GM12872 (cell line): ENCODE data around the gene DYNC1LI1.

Experiments
- TF ChIP-seq, protein P1 (sequence below): IDR thresholded peaks from 3 replicates; pipeline ENCODE4 v1.5.1; 2011; ENCODE audit warnings: low read depth, mild to moderate bottlenecking, low read length, moderate library complexity; ENCODE audit not compliant: insufficient read depth

DYNC1LI1 gene

DNA sequence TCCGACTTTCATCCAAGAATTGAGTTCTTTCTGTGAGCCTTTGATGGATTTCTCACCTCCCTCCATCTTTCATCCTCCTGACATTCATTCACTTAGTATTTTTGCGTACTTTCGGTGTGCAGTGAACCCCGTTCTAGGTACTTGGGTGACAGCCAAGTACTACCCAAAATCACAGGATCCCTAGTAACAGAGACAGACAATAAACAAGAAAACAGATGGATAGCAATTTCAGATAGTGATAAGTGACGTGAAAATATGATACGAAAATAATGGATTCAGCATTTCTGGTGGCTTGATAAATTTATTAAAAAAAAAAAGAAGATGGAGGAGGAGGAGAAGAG is 67.7 kb downstream of the DYNC1LI1 start:
- TF ChIP-seq, protein P1, sequence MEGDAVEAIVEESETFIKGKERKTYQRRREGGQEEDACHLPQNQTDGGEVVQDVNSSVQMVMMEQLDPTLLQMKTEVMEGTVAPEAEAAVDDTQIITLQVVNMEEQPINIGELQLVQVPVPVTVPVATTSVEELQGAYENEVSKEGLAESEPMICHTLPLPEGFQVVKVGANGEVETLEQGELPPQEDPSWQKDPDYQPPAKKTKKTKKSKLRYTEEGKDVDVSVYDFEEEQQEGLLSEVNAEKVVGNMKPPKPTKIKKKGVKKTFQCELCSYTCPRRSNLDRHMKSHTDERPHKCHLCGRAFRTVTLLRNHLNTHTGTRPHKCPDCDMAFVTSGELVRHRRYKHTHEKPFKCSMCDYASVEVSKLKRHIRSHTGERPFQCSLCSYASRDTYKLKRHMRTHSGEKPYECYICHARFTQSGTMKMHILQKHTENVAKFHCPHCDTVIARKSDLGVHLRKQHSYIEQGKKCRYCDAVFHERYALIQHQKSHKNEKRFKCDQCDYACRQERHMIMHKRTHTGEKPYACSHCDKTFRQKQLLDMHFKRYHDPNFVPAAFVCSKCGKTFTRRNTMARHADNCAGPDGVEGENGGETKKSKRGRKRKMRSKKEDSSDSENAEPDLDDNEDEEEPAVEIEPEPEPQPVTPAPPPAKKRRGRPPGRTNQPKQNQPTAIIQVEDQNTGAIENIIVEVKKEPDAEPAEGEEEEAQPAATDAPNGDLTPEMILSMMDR = no peak

DNA sequence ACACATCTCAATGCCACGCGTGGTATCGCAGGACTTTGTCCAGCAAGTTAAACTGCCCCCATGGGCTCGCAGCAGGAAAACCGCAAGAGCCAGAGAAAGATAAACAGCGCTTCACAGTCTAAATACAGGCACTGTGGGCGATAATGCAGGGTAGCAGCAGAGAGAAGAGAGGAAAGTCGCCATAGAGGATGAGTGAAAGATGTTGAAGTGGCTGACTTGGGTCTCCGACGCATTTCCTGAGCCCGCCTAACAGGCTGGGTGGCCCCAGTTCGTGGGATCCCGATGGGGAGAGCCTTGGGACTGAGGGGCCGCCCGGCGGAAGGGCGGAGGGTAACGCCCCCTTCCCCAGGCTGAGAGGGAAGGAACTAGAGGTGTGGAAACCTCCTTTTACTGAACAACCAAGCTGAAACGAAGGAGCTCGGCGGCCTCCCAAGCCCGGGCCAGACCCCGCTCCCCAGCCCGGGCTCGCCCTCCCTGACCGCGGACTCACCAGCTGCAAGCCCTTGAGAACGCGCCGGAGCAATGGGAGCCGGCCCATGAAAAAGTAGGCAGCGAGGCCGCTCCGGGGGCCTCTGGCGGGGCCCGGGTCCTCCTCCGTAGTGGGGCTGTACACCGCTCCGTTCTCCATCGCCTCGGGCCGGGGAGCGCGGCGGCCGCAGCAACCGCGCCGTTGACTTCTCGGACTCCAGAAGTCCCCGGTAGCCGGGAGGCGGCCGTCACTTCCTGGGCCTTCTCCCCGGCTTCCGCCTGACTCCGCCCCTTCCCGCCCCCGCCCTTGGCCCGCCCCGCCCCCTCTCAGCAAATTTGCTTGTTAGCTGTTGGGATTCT is 68.3 kb downstream of the DYNC1LI1 start, which contains the start of gene CMTM6:
TSS of gene CMTM6 (minus strand) at position 735 of the 828 bp plus-strand sequence. CDS start at position 628, 107 bp downstream.
- TF ChIP-seq, protein P1 = no peak

DNA sequence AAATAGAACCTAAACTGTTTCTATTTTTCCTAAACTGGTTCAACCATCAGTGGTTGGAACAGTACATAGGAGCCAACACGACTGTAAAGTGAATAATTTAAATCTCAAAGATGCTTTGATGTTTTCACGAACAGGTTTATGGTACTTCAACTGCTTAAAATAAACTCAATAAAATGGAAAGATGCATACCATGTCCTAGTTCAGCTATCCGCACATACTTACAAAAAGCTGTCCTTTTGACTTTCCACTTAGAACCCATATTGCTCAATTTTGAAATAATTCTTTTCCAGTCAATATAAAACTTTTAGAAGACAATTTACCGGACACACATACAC is 68.9 kb downstream of the DYNC1LI1 start:
- TF ChIP-seq, protein P1 = no peak

DNA sequence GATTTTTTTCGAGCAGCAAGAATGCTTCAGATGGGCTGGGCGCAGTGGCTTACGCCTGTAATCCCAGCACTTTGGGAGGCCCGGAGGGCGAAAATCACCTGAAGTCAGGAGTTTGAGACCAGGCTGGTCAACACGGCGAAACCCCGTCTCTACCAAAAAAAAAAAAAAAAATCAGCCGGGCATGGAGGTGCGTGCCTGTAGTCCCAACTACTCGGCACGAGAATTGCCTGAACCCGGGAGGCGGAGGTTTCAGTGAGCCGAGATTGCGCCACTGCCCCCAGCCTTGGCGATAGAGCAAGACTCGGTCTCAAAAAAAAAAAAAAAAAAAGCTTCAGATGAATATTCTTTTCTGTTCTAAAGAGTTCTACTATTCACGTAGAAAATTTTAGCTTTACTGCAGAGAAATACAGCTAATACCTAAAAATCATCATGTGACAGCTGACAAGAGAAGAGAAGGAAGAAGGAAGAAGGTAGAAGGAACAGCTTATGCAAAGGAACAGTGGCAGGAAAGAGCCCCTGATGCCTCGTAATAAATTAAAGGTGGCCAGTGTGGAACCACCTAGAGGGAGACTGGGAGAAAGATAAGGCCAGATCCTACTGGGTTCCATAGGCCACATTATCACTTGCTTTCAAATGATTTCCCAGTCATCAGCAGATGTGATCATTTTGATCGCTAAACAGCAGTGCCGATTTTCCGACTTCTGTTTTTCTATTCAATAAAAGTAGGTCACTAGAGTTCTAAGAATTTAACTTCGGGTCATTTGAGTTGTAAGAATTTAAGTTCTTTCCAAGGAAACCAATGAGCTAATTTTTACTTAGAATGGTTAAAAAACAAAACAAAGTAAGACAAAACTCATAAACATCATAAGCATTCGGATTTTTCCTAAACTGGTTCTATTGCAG is 69.5 kb downstream of the DYNC1LI1 start:
- TF ChIP-seq, protein P1 = no peak

GRCh38 chr3:32500231-32500630 is 70.4 kb downstream of the DYNC1LI1 start:
- TF ChIP-seq, protein P1 = no peak

DNA sequence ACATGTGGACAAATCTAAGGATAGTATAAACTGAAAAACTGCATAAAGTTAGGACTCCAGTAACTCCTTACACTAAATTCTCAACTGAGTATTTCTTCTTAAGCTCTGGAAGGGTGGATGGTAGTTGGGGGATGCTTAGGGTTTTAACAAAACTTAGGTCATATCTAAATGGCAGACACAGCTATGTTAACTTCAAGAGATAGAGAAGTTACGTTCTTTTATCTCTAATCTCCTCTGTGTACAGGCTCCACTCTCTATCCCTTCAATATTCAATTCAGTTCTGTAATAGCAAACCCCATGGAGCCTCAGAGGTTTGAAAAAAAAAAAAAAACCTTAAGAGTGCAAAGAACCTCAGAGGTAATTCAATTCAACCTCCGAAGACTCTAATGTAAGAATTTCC is 71.1 kb downstream of the DYNC1LI1 start:
- TF ChIP-seq, protein P1 = no peak

DNA sequence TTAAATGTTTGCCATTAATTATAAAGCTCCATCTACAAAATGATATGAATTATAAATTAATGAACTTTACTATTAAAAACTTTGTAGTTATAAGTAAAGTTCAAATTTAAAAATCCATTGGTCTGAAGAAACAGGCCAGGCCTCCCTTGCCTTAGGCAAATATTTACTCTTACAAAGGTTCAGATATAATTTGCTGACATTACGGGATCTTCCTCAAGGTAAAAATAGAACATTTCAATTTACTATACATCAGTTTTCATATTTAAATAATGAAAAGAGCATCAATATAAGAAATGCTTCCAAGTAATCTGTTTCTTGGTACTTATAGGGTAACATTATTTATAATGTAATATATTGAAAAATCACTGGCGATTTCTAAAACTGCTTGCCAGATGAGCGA is 71.7 kb downstream of the DYNC1LI1 start:
- TF ChIP-seq, protein P1 = no peak
